GM23248 (cell line): ENCODE measurements around the gene DIPK2A. TPM values are rescaled to one million over a fixed set of nuclear protein-coding genes. Genes with fewer than 3 reads are reported as not detected.

Source experiments
- DNase-seq: peaks from one replicate; pipeline ENCODE4 v3.0.0-alpha.2; 2015
- H2AFZ ChIP-seq: fragments of 200-600 bp; sonication (generic); 2 replicates; pipeline ENCODE4 v1.6.1; 2016; ENCODE audit warnings: antibody characterized with exemption
- H3F3A ChIP-seq: fragments of 200-600 bp; sonication (generic); 2 replicates; pipeline ENCODE4 v1.6.1; 2016; ENCODE audit warnings: mild to moderate bottlenecking, antibody characterized with exemption, mixed run types; ENCODE audit not compliant: insufficient read depth
- H3K27ac ChIP-seq: fragments of 200-600 bp; sonication (generic); 2 replicates; pipeline ENCODE4 v1.5.1; 2016; ENCODE audit warnings: mild to moderate bottlenecking
- H3K27me3 ChIP-seq: fragments of 200-600 bp; sonication (generic); replicated peaks from 2 replicates; pipeline ENCODE4 v1.6.1; 2016; ENCODE audit warnings: mild to moderate bottlenecking; ENCODE audit not compliant: insufficient read depth
- H3K36me3 ChIP-seq: fragments of 200-600 bp; sonication (generic); 2 replicates; pipeline ENCODE4 v1.6.1; 2016; ENCODE audit warnings: low read depth, mild to moderate bottlenecking
- H3K4me1 ChIP-seq: fragments of 200-600 bp; sonication (generic); 2 replicates; pipeline ENCODE4 v1.6.1; 2016; ENCODE audit warnings: mild to moderate bottlenecking; ENCODE audit not compliant: insufficient read depth
- H3K4me2 ChIP-seq: fragments of 200-600 bp; sonication (generic); one replicate; pipeline ENCODE4 v1.6.1; 2016; ENCODE audit warnings: mild to moderate bottlenecking; ENCODE audit not compliant: unreplicated experiment
- H3K4me3 ChIP-seq: fragments of 200-600 bp; sonication (generic); 2 replicates; pipeline ENCODE4 v1.5.1; 2016; ENCODE audit warnings: mild to moderate bottlenecking
- H3K79me2 ChIP-seq: fragments of 200-600 bp; sonication (generic); 2 replicates; pipeline ENCODE4 v1.6.1; 2016; ENCODE audit warnings: mild to moderate bottlenecking; ENCODE audit not compliant: insufficient read depth
- H3K9ac ChIP-seq: fragments of 200-600 bp; sonication (generic); 2 replicates; pipeline ENCODE4 v1.6.1; 2016; ENCODE audit warnings: mild to moderate bottlenecking
- H3K9me2 ChIP-seq: fragments of 200-600 bp; sonication (generic); 2 replicates; pipeline ENCODE4 v1.6.1; 2016; ENCODE audit warnings: mixed run types, mild to moderate bottlenecking, moderate library complexity; ENCODE audit not compliant: insufficient read depth
- H3K9me3 ChIP-seq: fragments of 200-600 bp; sonication (generic); one replicate; pipeline ENCODE4 v1.6.1; 2017; ENCODE audit warnings: low read depth
- H4K20me1 ChIP-seq: fragments of 200-600 bp; sonication (generic); 2 replicates; pipeline ENCODE4 v1.6.0; 2016; ENCODE audit not compliant: insufficient read depth
- EZH2 ChIP-seq: fragments of 200-600 bp; sonication (generic); IDR thresholded peaks from 2 replicates; pipeline ENCODE4 v1.6.1; 2018; ENCODE audit warnings: antibody characterized with exemption, mild to moderate bottlenecking; ENCODE audit not compliant: insufficient read depth, poor library complexity, severe bottlenecking
- EZH2phosphoT487 ChIP-seq: fragments of 200-600 bp; sonication (generic); IDR thresholded peaks from 2 replicates; pipeline ENCODE4 v1.6.1; 2018; ENCODE audit warnings: antibody characterized with exemption, moderate library complexity, mild to moderate bottlenecking, low read depth; ENCODE audit not compliant: insufficient read depth
- WGBS, 2 experiments: methylation state at CpG; one replicate each; pipeline ENCODE4 v1.1.6; 2015 to 2017; ENCODE audit warnings: low lambda C conversion rate in 2 of 2, low coverage in 1 of 2; ENCODE audit errors: missing lambda C conversion rate in 2 of 2; 5-methylcytosine and 5-hydroxymethylcytosine counted together
- in situ Hi-C: fragments of 300-500 bp; cut with MboI; formaldehyde crosslinking; loops from 2 replicates; pipeline ENCODE4 v1.15.0; 2020
- polyA plus RNA-seq: library from polyadenylated mRNA; unstranded; fragments of >200 nt; fragmentation: Nextera tagmentation; extraction: Ambion mirVana; gene quantifications from 2 replicates; pipeline ENCODE4 v1.2.1, GENCODE V29; 2016
- total RNA-seq: library from RNA; depleted of rRNA; stranded (reverse); fragments of >200 nt; shearing (Covaris generic); gene quantifications from 2 replicates; pipeline ENCODE4 v1.2.3, GENCODE V29; 2014

DIPK2A gene
- total and polyA plus RNA-seq, 2 experiments from 2014 or later = 12.3 to 17.8 TPM

DNA sequence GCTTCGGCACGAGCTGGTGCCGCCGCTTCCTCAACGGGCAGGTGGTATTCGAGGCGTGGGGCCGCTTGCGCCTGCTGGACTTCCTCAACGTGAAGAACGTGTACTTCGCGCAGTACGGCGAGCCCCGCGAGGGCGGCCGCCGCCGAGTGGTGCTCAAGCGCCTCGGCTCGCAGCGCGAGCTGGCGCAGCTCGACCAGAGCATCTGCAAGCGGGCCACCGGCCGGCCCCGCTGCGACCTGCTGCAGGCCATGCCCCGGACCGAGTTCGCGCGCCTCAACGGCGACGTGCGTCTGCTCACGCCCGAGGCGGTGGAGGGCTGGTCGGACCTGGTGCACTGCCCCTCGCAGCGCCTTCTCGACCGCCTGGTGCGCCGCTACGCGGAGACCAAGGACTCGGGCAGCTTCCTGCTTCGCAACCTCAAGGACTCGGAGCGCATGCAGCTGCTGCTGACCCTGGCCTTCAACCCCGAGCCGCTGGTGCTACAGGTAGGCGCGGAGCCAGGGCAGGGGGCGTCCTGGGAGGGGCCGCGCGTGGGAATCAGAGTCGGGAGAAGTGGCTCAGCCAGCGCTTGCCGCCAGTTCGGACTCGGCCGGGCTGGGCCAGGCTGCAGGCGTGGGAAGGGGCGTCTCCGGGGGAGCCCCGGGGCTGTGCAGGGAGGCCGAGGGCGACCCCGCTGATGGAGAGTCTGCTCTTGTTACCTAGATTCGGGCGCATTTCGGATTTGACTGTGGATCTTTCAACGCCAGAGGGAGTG, 1.1 kb downstream of the DIPK2A start:
- H3K9me3 ChIP-seq = no peaks in the 10 kb centered on the region
- peak; percentile 88 for DNase-seq
- H3F3A ChIP-seq = peaks cover 12% of the 10 kb centered on the region; the same call in 1 of the 2 replicates
- no peaks in the 10 kb centered on the region for H3K27me3 ChIP-seq
- H3K79me2 ChIP-seq = peaks cover 50% of the 10 kb centered on the region
- H3K4me3 ChIP-seq = peak overlapping the region; percentile 99
- no peaks in the 10 kb centered on the region for H3K9me2 ChIP-seq
- in situ Hi-C loops = no loop called here
- H3K4me1 ChIP-seq = peaks cover 35% of the 10 kb centered on the region
- H3K9ac ChIP-seq = peak overlapping the region; percentile 88
- peak overlapping the region; percentile 84 for H3K27ac ChIP-seq
- H3K4me2 ChIP-seq = peak overlapping the region; percentile 98
- no peaks in the 10 kb centered on the region for H3K36me3 ChIP-seq
- no peak for TF ChIP-seq EZH2
- no peak for TF ChIP-seq EZH2phosphoT487
- peak overlapping the region; percentile 99 for H2AFZ ChIP-seq
- 1% methylated on average over 69 to 72 of the region's 83 CpGs for WGBS, 2 experiments
- H4K20me1 ChIP-seq = no peaks in the 10 kb centered on the region

DNA sequence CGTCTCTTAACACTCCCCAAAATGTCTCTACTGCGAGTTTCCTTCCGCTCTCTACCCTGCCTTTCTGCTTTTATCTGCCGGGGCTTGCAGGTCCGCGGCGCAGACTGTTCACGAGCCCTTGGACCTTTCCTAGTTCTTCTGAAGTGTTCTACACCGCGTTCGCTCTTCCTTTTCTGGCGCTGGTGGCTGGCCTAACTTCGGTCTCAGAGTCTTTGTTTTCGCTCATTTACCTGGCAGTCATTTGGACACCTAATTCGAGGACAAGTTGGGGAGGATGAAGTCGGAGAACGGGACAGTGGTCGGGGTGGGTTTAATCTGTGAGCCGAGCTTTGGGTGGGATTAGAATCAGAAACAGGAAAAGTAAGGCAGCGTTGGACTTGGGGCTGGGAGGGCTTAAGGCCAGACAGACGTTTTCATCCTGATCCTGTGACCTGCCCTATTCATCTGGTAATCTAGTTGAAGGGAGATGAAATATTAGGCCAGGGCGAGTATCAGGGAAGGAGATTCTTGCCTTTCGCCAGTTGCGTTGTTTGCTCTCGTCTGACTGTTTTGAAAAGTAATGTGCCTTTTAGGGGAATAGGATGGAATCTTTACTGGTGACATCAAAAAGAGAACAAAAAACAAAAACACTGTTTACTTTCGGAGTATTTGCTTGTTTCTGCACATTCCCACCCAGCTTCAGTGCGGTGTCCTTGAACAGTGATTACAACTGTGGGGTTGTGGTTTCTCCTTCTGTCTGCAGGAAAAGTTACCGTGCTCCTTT, 1.8 kb downstream of the DIPK2A start:
- Histone ChIP-seq H3K79me2 (peaks cover 56% of the 10 kb centered on the region), H3K27ac (peak overlapping the region; percentile 84), H3K4me3 (peak overlapping the region; percentile 99), H3K27me3 (no peaks in the 10 kb centered on the region), H2AFZ (peak overlapping the region; percentile 99), H3K9me2 (no peaks in the 10 kb centered on the region), H3F3A (peaks cover 12% of the 10 kb centered on the region; the same call in 1 of the 2 replicates), H4K20me1 (no peaks in the 10 kb centered on the region), H3K9ac (peak overlapping the region; percentile 88), H3K4me1 (peaks cover 39% of the 10 kb centered on the region), H3K4me2 (peak overlapping the region; percentile 98), H3K9me3 (no peaks in the 10 kb centered on the region), H3K36me3 (no peaks in the 10 kb centered on the region)
- TF ChIP-seq EZH2phosphoT487 (no peak), EZH2 (no peak)
- in situ Hi-C loops = no loop called here
- DNase-seq = peak; percentile 45
- WGBS, 2 experiments = 1% methylated on average over 26 to 28 of the region's 28 CpGs

DNA sequence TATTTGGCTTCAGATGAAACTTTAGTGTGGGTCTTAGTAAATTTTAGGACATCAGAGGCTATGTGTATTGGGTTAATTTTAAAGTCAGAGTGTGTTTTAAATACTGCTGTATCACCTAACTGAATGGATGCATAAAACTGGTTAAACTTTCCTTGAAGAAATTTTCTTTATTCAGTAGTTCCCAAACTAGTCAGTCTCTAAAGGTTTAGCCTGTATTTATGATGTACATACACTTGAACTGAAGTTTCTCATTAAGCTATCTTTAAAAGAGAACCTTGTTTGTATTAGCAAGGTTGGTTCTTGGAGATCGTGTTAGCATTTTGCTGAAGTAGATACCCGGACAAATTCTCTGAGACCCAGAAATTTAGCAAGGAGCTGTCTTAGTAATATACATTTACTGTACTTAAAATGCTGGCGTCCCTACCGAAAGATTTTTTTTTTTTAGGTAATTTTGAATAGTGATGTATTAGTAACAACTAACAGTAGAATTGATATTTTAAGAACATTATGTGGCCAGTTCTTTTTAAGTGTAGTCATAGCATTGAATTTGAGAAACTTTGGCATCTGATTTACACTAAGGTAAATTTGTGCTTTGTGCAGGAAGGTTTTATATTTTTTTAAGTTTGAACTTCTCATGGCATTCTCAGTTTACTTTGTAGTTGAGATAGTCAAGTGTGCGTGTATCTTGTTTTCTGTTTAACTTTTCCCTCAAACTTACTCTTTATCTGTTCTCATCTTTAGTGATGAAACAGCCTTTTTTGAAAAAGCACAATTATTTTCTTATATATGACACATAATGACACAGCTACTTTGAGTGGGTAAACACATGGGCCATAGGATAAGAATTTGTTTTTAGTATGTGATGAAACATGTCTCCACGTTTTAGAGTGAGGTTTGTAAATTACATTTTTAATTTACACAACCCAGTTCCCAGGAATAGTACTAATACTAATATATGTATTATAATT, 2.9 kb downstream of the DIPK2A start:
- Histone ChIP-seq H3K27ac (peak overlapping the region; percentile 84), H3K4me1 (peaks cover 45% of the 10 kb centered on the region), H4K20me1 (no peaks in the 10 kb centered on the region), H2AFZ (peak overlapping the region; percentile 99), H3K27me3 (no peaks in the 10 kb centered on the region), H3K9me3 (no peaks in the 10 kb centered on the region), H3K9me2 (no peaks in the 10 kb centered on the region), H3K79me2 (peaks cover 65% of the 10 kb centered on the region), H3F3A (peaks cover 12% of the 10 kb centered on the region; the same call in 1 of the 2 replicates), H3K9ac (peak overlapping the region; percentile 88), H3K36me3 (no peaks in the 10 kb centered on the region), H3K4me2 (peak overlapping the region; percentile 98), H3K4me3 (peak overlapping the region; percentile 99)
- DNase-seq = peak; percentile 64
- WGBS, 2 experiments = 31 to 35% methylated on average over 6 of the region's 6 CpGs
- in situ Hi-C loops = no loop called here
- TF ChIP-seq EZH2phosphoT487 = no peak
- no peak for TF ChIP-seq EZH2
